ENCODE measurements around the gene NTN4.
A peak's percentile ranks its signal among the peaks of the same experiment; 100 is the strongest.
"Not testable (repeated sequence)": the region's sequence is repeated elsewhere in the genome, so short reads cannot be mapped to it uniquely, and the experiment has no call there.

NTN4 gene

DNA sequence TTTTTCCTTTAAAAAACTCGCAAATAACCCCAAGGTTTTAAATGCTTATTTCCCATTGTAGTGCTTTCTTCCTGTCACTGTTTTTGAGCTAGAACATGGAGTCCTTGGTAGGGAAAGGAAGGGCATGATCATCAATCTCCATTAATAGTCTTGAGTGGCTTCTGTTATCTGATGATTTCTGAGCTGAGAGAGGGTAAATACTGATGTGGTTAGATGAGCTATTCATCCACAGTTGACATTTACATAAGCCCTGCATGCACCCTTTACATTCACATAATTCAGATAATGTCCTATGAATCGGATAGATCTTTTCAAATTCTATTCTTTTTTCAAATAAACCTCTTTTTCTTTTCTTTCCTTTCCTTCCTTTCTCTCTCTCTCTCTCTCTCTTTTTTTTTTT, 81.4 kb downstream of the NTN4 start:
- DNase-seq (ENCODE audit: low read depth) = no peak

DNA sequence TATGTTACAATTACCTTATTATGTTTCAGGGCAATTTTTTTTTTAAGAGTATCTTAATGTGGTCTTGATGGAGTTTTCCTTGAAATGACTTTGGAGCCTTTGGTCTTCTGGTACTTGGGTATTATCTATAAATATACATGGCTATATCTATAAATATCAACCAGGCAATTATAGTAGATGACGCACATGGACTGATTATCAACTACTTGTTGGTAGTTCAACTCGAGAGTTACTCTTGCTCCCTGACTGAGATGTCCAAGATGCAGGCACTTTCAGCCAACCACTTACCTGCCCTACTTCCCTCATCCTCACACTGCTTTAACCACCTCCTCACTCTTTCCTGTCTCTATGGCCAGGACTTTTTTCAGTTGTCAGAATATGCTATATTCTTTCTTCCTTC, 85.4 kb downstream of the NTN4 start:
- DNase-seq (ENCODE audit: low read depth) = no peak

DNA sequence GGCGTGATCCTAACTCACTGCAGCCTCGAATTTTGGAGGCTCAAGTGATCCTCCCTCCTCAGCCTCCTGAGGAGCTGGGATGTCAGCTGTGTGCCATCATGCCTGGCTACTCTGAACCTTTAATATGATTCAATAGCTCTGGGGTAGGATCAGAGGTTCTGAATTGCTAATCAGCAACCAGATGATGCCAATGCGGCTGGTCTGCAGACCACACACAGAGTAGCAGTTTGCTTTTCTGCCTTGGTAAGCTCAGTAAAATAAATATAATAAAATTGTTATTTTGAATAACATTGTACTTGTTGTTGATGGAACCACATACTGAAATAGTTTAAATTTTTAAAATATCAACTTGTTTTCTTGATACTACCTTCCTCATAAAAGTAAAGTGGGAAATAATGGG, 86.6 kb downstream of the NTN4 start:
- DNase-seq (ENCODE audit: low read depth) = no peak

GRCh38 chr12:95701722-95702418, 88.7 kb downstream of the NTN4 start:
- no peak for DNase-seq (ENCODE audit: low read depth)

- no peak for DNase-seq (ENCODE audit: low read depth)
Observed at GRCh38 chr12:95701275-95701674, 89.3 kb downstream of the NTN4 start.

- peak; percentile 92 for DNase-seq (ENCODE audit: low read depth)
Observed at GRCh38 chr12:95700316-95700785, 90.2 kb downstream of the NTN4 start.

DNA sequence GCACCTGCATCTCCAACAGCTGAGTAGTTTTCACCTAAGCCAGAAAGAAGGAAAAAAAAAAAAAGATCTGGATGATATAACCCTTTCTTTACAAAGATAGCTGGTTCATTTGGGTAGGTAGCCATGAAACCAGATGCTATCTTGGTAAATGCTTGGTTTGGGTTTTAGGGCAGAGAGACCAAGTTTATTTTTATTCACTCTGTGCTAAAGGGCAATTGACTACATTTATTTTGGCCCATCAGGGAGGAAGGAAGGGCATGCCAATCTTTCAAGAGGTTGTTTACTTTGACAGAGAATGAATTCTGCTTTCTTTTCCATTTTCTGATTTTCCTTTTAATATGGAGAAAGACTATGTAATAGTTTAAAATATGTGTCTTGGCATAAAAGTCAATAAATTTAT, 91.0 kb downstream of the NTN4 start:
- no peak for DNase-seq (ENCODE audit: low read depth)

DNA sequence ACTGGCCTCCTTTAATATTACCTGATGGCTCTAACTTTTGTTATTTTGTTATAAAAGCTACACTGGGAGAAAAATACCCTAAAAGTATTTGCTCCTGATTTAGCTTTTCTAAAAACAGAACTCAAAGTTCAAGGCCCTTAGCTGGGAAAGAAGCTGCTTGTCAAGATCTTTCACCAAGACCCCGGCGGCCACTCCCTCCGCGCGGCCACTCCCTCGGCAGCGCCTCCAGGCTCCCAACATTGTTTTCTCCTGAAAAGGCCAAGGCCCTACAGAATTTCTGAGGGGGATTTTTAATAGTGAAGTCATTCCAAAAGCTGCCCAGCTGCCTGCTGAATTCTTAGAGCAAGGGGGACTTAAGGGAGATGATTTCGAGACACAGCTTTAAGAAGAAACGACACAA, 96.4 kb downstream of the NTN4 start:
- DNase-seq (ENCODE audit: low read depth) = no peak

- no peak for DNase-seq (ENCODE audit: low read depth)
Observed at GRCh38 chr12:95693689-95694088, 96.9 kb downstream of the NTN4 start.

- DNase-seq (ENCODE audit: low read depth) = no peak
Observed at GRCh38 chr12:95690861-95691635, 99.5 kb downstream of the NTN4 start.

GRCh38 chr12:95687937-95688336, 102.6 kb downstream of the NTN4 start:
- DNase-seq (ENCODE audit: low read depth) = no peak

GRCh38 chr12:95683418-95683817, 107.1 kb downstream of the NTN4 start:
- no peak for DNase-seq (ENCODE audit: low read depth)

DNA sequence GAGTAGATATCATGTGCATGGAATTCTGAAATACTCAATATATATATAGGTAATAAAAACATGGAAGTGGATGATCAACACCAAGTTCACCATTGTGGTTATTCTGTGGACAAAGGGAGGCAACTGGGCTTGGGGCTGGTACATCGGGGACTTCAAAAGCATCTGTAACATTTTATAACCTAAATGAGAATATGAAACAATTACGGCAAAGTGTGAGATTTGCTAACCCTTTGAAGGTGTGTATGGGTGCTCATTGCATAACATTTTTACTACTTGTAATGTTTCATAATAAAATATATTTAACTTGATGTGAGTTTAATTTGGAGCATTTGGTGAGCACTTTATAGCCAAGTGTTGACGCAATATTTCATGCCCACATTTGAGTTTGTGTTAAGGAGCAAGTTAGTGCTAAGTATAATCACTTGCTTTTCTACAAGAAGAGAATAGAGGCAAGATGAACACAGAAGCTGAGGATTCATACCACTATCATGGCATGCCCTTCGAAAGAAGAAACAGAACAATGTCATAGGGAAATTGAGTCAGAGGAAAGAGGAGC, 109.3 kb downstream of the NTN4 start:
- no peak for DNase-seq (ENCODE audit: low read depth)

DNA sequence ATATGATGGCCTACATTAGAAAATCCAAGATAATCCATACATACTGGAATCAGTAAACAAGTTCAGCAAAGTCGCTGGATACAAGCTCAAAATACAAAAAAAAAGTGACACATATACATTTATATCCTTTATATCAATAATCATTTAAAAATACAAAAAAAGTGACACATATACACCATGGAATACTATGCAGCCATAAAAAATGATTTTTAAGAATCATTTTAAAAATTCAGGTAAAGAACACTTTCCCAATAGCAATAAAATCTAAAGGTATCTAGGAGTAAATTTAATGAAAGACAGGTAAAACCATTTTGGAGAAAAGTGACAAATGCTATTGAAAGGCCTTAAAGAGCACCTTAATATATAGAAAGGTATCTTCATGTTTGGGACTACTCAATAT, 111.9 kb downstream of the NTN4 start:
- no peak for DNase-seq (ENCODE audit: low read depth)

DNA sequence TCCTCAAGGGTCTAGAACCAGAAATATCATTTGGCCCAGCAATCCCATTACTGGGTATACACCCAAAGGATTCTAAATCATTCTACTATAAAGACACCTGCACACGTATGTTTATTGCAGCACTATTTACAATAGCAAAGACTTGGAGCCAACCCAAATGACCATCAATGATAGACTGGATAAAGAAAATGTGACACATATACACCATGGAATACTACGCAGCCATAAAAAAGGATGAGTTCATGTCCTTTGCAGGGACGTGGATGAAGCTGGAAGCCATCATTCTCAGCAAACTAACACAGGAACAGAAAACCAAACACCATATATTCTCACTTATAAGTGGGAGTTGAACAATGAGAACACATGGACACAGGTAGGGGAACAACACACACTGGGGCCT, 112.8 kb downstream of the NTN4 start:
- not testable (repeated sequence) for DNase-seq (ENCODE audit: low read depth)

DNA sequence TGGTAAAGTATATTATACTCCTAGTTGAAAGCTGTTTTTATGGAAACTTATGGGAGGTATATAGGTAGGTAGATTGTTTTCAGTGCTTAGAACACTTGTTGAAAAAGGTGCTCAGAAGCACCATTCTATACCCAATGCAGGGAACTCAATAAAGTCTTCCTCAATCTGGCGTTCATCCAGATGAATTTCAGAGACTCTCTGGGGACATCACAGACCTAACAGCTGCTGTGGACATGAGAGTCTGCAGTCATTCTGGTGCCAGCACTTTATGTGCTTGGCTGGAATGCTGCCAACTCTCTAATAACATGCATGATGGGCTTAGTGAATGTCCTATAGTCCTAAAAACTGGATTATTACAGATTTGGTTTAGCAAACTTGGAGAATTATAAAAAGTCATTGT, 115.9 kb downstream of the NTN4 start:
- DNase-seq (ENCODE audit: low read depth) = no peak

- DNase-seq (ENCODE audit: low read depth) = no peak
Observed at GRCh38 chr12:95674163-95674562, 116.4 kb downstream of the NTN4 start.

- DNase-seq (ENCODE audit: low read depth) = no peak
Observed at GRCh38 chr12:95673576-95673975, 117.0 kb downstream of the NTN4 start.

GRCh38 chr12:95672166-95672565, 118.4 kb downstream of the NTN4 start:
- DNase-seq (ENCODE audit: low read depth) = no peak

DNA sequence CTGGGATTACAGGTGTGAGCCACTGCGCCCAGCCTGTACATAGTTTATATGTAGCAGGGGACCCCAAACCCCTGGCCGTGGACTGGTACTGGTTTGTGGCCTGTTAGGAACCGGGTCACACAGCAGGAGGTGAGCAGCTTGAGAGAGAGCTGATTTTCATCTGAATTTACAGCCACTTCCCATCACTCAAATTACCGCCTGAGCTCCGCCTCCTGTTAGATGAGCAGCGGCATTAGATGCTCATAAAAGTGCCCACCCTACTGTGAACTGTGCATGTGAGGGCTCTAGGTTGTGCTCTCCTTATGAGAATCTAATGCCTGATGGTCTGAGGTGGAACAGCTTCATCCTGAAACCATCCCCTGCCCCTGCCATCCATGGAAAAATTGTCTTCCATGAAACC, 119.3 kb downstream of the NTN4 start:
- DNase-seq (ENCODE audit: low read depth) = no peak

- DNase-seq (ENCODE audit: low read depth) = no peak
Observed at GRCh38 chr12:95663525-95663924, 127.0 kb downstream of the NTN4 start.

DNA sequence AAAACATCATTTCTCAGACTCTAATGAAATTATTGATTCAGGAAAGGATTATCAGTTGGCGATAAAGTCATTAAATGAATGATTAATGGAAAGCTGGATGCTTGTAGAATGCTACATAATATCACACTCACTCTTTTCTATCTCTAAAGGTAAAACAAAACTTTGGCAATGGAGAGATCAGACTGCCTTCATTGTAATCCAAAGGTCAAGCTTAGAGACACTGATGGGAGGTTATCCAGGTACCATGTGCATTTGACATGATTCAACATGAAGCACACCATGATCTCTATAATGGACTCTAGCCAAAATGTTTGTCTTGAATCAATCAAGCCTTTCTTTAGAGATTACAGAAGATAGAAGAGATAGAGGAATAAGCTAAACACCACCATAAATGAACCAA, 129.2 kb downstream of the NTN4 start:
- no peak for DNase-seq (ENCODE audit: low read depth)

DNA sequence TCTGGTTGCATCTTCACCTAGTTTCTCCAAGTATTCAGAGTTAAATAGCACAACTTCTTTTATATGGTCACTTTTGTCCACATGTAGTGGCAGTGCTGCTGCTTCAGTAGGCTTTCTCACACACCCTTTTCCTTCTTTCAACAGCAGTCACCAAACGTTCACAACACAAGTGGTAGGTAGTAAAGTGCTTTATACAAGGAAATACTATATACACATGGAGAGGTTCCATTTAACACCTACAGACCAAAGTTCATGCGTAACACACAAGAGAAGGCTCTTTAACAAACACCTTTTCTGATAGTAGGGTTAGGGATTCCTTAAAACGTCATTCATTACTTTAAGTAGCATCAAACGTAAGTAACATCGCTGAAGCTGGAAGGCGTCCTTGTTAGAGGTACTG, 132.2 kb downstream of the NTN4 start:
- no peak for DNase-seq (ENCODE audit: low read depth)
